A549 (cell line): ENCODE data around the gene ARHGAP5.

Experiments
- CHD2 ChIP-seq: fragments of 150-350 bp; IDR thresholded peaks from 2 replicates; pipeline ENCODE4 v1.6.1; 2014; ENCODE audit warnings: low read length; ENCODE audit not compliant: partially characterized antibody
- CTCF ChIP-seq: fragments of >200 bp; sonication (Bioruptor Twin); formaldehyde crosslinking; IDR thresholded peaks from 3 replicates; pipeline ENCODE4 v1.5.1; 2016
- ESRRA ChIP-seq: fragments of 150-350 bp; IDR thresholded peaks from 2 replicates; pipeline ENCODE4 v1.6.1; 2014; ENCODE audit warnings: mild to moderate bottlenecking, low read length, borderline replicate concordance
- FOSL2 ChIP-seq, 2 experiments: fragments of 450-650 bp in 1 of 2; fragments of >200 bp in 1 of 2; sonication (Bioruptor Twin) in 1 of 2; formaldehyde crosslinking; IDR thresholded peaks; 2 replicates each; pipeline versions ENCODE4 v1.5.0 to v1.6.1; 2016 to 2020; ENCODE audit warnings: mild to moderate bottlenecking in 1 of 2, moderate library complexity in 1 of 2
- FOXS1 ChIP-seq: fragments of 250-450 bp; sonication (Bioruptor Pico); IDR thresholded peaks from 2 replicates; pipeline ENCODE4 v1.5.0; 2020; ENCODE audit warnings: mild to moderate bottlenecking, moderate library complexity
- KDM1A ChIP-seq: fragments of 200-600 bp; sonication (generic); IDR thresholded peaks from 2 replicates; pipeline ENCODE4 v1.6.1; 2016; ENCODE audit warnings: low read depth, mild to moderate bottlenecking
- NPAS2 ChIP-seq: fragments of 250-450 bp; sonication (Bioruptor Pico); IDR thresholded peaks from 2 replicates; pipeline ENCODE4 v1.8.0; 2022; ENCODE audit warnings: mild to moderate bottlenecking, moderate library complexity, borderline replicate concordance
- POLR2A ChIP-seq: IDR thresholded peaks from 2 replicates; pipeline ENCODE4 v1.6.1; 2012; ENCODE audit warnings: mild to moderate bottlenecking, low read length
- POLR2AphosphoS2 ChIP-seq: conservative IDR thresholded peaks from 2 replicates; pipeline ENCODE4 v1.6.1; 2012; ENCODE audit warnings: low read length, improper control_type of control experiment, inconsistent platforms
- RAD21 ChIP-seq, 2 experiments: fragments of >200 bp in 1 of 2; sonication (Bioruptor Twin) in 1 of 2; formaldehyde crosslinking in 1 of 2; IDR thresholded peaks in 1 of 2; conservative IDR thresholded peaks in 1 of 2; 2 replicates in 1 of 2; 3 replicates in 1 of 2; pipeline ENCODE4 v1.6.1; 2012 to 2018; ENCODE audit warnings: inconsistent platforms in 1 of 2
- RNF2 ChIP-seq: fragments of 200-600 bp; sonication (generic); IDR thresholded peaks from 2 replicates; pipeline ENCODE4 v1.6.1; 2016; ENCODE audit warnings: low read depth, mild to moderate bottlenecking, antibody characterized with exemption, moderate library complexity, borderline replicate concordance
- ZFP36 ChIP-seq: fragments of 450-650 bp; IDR thresholded peaks from 2 replicates; pipeline ENCODE4 v1.6.1; 2014; ENCODE audit warnings: borderline replicate concordance; ENCODE audit not compliant: partially characterized antibody

GRCh38 chr14:32085845-32086383 is 8.8 kb downstream of the ARHGAP5 start:
- TF ChIP-seq CHD2: no peak
- TF ChIP-seq CTCF: no peak
- no peak for TF ChIP-seq KDM1A
- TF ChIP-seq RAD21 (conservative IDR thresholded peaks at IDR 0.05 in 1 of 2, IDR thresholded peaks at IDR 0.05 in 1 of 2): no peak
- TF ChIP-seq FOSL2 (IDR thresholded peaks at IDR 0.05): no peak
- TF ChIP-seq FOSL2 (CRISPR knock-in tag; IDR thresholded peaks at IDR 0.05): no peak
- no peak for TF ChIP-seq POLR2A
- TF ChIP-seq RNF2: no peak
- no peak for TF ChIP-seq FOXS1 (CRISPR knock-in tag)
- no peak for TF ChIP-seq POLR2AphosphoS2
- TF ChIP-seq ESRRA: no peak
- TF ChIP-seq ZFP36: no peak
- TF ChIP-seq NPAS2: no peak
